T-helper 2 cell (primary cell): ENCODE data around the gene BPIFB6.

Experiments
- DNase-seq, 5 experiments: peaks; one replicate each; pipeline versions ENCODE4 v3.0.0 to v3.0.0-alpha.2; 2012 to 2022
- total RNA-seq, 2 donors: gene quantifications; one replicate each; lab custom pipeline; 2026; lab: John Stamatoyannopoulos, UW

The BPIFB6 gene, protein sequence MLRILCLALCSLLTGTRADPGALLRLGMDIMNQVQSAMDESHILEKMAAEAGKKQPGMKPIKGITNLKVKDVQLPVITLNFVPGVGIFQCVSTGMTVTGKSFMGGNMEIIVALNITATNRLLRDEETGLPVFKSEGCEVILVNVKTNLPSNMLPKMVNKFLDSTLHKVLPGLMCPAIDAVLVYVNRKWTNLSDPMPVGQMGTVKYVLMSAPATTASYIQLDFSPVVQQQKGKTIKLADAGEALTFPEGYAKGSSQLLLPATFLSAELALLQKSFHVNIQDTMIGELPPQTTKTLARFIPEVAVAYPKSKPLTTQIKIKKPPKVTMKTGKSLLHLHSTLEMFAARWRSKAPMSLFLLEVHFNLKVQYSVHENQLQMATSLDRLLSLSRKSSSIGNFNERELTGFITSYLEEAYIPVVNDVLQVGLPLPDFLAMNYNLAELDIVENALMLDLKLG
- 0 reads per million in 2 donors for total RNA-seq

- DNase-seq = no peak
These were observed at the start of gene BPIFB6 for GRCh38 chr20:33031531-33031930. Gene BPIFB6 (plus strand): TSS chr20:33031648. CDS start chr20:33031648, 0 bp downstream.

DNA sequence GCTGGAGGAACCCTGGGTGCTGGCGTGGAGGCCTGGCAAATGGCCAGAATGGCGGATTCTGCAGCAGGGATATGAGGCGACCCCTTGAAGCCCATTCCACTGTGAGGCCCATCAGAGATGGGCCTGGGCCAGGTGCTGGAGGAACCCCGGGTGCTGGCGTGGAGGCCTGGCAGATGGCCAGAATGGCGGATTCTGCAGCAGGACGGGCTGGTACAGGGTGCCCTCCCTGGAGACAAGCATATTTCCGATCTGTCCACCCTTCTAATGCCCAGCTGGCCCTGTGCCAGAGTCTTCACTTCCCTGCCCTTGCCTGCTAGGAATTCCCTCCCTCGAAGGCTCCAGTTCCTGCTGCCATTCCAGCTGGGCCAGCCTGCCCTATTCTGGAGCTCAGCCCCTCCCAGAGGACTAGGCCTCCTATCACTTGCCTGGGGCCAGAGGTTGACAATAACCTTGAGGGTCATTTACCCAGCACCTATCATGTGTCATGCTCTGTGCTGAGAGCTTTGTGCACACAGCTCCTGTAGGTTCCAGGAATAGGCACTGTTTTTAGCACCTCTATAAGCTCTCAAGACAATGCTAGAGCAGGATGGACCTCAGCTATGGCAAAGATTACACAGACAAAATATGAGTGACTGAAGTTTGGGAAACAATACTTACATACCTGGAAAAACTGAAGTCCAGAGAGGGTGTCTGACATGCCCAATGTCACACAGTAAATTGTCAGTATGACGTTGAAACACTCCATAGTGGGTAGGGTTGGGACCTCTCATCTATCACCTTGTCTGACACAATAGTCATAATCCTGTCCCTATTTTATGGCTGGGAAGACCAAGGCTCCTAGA is 48.6 kb upstream of the BPIFB6 start:
- no peak for DNase-seq

GRCh38 chr20:32983459-32984112 is 47.9 kb upstream of the BPIFB6 start:
- no peak for DNase-seq

- no peak for DNase-seq
These were observed 47.3 kb upstream of the BPIFB6 start for GRCh38 chr20:32984196-32984595.

GRCh38 chr20:32984631-32985354 is 46.7 kb upstream of the BPIFB6 start:
- DNase-seq = no peak

DNA sequence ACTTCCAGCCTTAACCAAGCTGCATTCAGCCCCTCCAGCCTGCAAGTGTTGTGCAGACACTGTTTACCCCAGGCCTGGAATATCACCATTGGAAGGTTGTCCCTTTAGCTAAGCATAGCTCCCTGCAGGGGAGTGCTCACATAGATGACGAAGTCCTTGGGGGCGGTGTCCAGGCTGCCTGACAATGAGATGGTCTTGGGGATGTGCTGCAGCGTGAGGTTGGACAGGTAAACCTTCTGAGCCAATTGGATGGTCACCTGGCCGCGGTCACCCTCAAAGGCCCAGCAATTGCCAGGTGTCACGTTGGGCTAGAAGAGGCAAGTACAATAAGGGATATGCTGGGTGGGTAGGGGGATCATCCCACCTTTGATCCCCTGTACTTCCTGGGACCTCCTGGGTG is 45.9 kb upstream of the BPIFB6 start:
- no peak for DNase-seq

- DNase-seq = no peak
These were observed 45.0 kb upstream of the BPIFB6 start for GRCh38 chr20:32986331-32986966.

GRCh38 chr20:32987044-32987825 is 44.2 kb upstream of the BPIFB6 start:
- DNase-seq = no peak

GRCh38 chr20:32988008-32988407 is 43.4 kb upstream of the BPIFB6 start:
- DNase-seq = no peak

GRCh38 chr20:32989507-32990283 is 41.8 kb upstream of the BPIFB6 start:
- no peak for DNase-seq

DNA sequence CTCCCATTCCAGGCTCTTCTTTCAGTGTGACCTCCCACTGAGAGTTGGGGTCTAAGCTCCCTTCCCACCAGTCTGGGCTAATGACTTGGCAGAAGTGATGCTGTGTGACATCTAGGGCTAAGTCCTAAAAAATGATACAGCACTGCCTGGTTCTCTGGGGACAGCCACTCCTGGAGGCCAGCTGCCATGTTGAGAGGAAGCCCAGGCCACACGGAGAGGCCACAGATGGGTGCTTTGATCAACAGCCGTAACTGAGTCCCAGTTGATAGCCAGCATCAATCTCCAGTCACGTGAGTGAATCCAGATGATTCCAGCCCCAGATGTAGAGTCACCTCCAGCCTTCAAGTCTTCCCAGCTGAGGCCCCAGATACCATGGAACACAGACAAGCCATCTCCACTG is 41.0 kb upstream of the BPIFB6 start:
- no peak for DNase-seq

- DNase-seq = no peak
These were observed 40.1 kb upstream of the BPIFB6 start for GRCh38 chr20:32991383-32991782.

GRCh38 chr20:32991792-32992641 is 39.4 kb upstream of the BPIFB6 start:
- DNase-seq = no peak

GRCh38 chr20:32993496-32994050 is 37.9 kb upstream of the BPIFB6 start:
- no peak for DNase-seq

DNA sequence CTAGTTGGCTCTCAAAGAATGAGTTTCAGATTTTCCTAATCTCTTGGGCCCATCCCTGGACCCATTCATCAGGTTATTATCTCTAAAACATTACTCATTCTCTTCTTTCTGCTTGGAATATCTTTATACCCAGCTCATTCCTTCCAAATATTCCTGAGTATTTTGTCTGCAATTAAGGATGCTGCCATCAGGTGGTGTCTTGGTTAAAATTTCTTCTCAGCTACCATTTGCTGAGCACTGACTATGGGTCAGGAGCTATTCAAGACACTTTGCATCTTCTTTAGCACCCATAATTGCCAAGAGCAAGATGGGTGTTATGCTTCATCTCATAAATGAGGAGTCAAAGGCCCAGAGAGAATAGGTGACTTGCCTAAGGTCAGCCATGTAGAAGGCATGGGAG is 35.6 kb upstream of the BPIFB6 start:
- DNase-seq = no peak

GRCh38 chr20:32997431-32997830 is 34.0 kb upstream of the BPIFB6 start:
- no peak for DNase-seq

DNA sequence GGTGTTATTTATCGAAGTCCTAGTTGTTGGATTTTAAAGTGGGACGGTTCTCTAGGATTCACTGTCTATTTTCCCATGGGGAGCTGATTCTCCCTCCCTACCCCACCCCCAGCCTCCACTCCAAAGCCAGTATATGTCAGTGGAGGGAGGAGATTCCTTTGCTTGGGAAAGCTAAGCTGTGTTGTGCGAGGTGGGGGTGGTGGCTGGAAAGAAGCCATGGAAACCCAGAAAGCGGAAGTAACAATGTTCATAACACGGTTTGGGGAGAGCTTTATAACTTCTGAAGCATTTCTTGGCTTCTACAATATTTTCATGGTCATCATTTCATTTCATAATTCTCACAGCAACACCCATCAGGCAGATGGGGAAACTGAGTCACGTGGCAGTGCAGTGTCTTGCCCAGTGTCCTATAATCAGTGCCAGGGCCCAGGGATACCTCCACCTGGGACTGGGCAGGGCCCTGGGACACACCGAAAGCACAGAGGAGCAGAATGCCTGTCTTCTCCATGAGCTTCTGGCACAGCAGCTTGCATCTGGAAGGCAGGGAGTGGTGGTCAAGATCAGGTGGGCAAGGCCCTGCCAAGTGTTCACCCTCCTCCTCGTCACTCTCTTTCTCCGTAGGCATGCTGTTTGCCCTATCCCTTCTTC is 31.7 kb upstream of the BPIFB6 start:
- DNase-seq = no peak

DNA sequence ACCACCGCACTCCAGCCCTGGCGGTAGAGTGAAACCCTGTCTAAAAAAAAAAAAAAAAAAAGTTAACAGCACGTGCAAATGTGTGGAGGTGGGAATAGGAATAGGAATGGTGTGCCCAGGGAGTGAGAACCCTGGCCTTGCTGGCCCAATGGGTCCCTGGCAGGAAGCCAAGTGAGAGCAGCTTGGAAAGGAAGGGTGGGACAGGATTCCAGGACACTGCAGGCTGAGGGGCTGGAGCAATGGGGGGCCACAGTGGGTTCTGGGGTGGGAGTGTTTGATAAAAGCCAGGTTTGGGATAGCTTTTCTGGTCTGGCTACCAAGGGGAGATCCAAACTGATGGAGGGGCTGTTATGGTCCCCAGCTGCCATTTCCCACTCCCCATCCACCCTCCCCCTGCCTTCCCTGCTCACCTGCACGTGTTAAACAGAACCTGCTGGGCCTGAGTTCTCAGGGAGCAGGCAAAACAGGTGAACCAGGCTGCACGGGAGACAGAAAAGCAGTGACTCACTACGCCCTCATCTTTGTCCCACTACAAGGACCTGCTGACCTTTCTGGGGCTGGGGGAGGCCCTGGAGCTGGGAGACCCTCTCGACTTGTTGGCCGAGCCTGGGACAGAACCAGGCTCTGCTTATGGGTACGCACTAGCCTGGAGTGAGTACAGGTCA is 30.5 kb upstream of the BPIFB6 start:
- DNase-seq = no peak
